IMR-90 (cell line): ENCODE data around the gene TOP2A. TPM values are rescaled to one million over a fixed set of nuclear protein-coding genes. Genes with fewer than 3 reads are reported as not detected.

Experiments
- ATAC-seq: fragments of 200-7000 bp; cut with Tn5 transposase; 2 replicates; pipeline ENCODE4 v1.9.1; 2020; ENCODE audit warnings: low read depth, mild to moderate bottlenecking, moderate library complexity
- BruUV-seq: library from RNA; stranded (reverse); fragments of 400-500 nt; replicated peaks from 2 replicates; lab custom pipeline; 2021; lab: Mats Ljungman, UMichigan
- CTCF ChIA-PET: fragments of 300-600 bp; formaldehyde crosslinking; extraction: SDS; loops from one replicate; lab custom pipeline; 2021; ENCODE audit warnings: antibody characterized with exemption; lab: Yijun Ruan, JAX
- POLR2A ChIA-PET: fragments of 300-600 bp; sonication (Branson Sonifier 250); formaldehyde crosslinking; loops from one replicate; lab custom pipeline; 2022; ENCODE audit warnings: antibody characterized with exemption; ENCODE audit not compliant: unreplicated experiment; lab: Charles Lee
- DNase-seq: peaks from one replicate; pipeline ENCODE4 v3.0.0; 2013
- H2AFZ ChIP-seq: replicated peaks from 2 replicates; pipeline ENCODE3; 2013; ENCODE audit warnings: low read length, mild to moderate bottlenecking; ENCODE audit not compliant: poor library complexity
- H2AK5ac ChIP-seq: 2 replicates; pipeline ENCODE4 v1.6.1; 2013; ENCODE audit warnings: low read depth, low read length, inconsistent platforms
- H2AK9ac ChIP-seq: replicated peaks from 2 replicates; pipeline ENCODE3; 2013; ENCODE audit warnings: mild to moderate bottlenecking, low read depth, low read length, moderate library complexity; ENCODE audit not compliant: poor library complexity
- H2BK120ac ChIP-seq: 2 replicates; pipeline ENCODE4 v1.6.1; 2013; ENCODE audit warnings: low read depth, low read length, inconsistent platforms
- H2BK15ac ChIP-seq: 3 replicates; pipeline ENCODE4 v1.6.1; 2013; ENCODE audit warnings: low read depth, low read length, inconsistent platforms
- H2BK20ac ChIP-seq: 2 replicates; pipeline ENCODE4 v1.6.1; 2013; ENCODE audit warnings: low read depth, mild to moderate bottlenecking, inconsistent platforms, low read length, moderate library complexity
- H2BK5ac ChIP-seq: 2 replicates; pipeline ENCODE4 v1.6.1; 2013; ENCODE audit warnings: mild to moderate bottlenecking, low read depth, low read length, inconsistent platforms; ENCODE audit not compliant: poor library complexity, severe bottlenecking
- H3K14ac ChIP-seq: replicated peaks from 2 replicates; pipeline ENCODE4 v1.6.1; 2013; ENCODE audit warnings: low read depth, low read length, inconsistent platforms
- H3K18ac ChIP-seq: 2 replicates; pipeline ENCODE4 v1.6.1; 2013; ENCODE audit warnings: low read depth, low read length, control low read depth
- H3K23ac ChIP-seq: 2 replicates; pipeline ENCODE4 v1.6.1; 2013; ENCODE audit warnings: low read depth, low read length, inconsistent platforms
- H3K27ac ChIP-seq: 2 replicates; pipeline ENCODE4 v1.5.1; 2013; ENCODE audit warnings: mild to moderate bottlenecking, control low read depth, low read length; ENCODE audit not compliant: insufficient read depth
- H3K27me3 ChIP-seq: 2 replicates; pipeline ENCODE4 v1.6.1; 2013; ENCODE audit warnings: low read length; ENCODE audit not compliant: control insufficient read depth, insufficient read depth
- H3K36me3 ChIP-seq: 2 replicates; pipeline ENCODE4 v1.6.1; 2013; ENCODE audit warnings: low read length, mixed read lengths; ENCODE audit not compliant: control insufficient read depth, insufficient read depth
- H3K4ac ChIP-seq: 2 replicates; pipeline ENCODE4 v1.6.1; 2013; ENCODE audit warnings: low read depth, low read length, inconsistent platforms
- H3K4me1 ChIP-seq: 2 replicates; pipeline ENCODE4 v1.6.1; 2013; ENCODE audit warnings: low read length, mixed read lengths; ENCODE audit not compliant: control insufficient read depth, insufficient read depth
- H3K4me2 ChIP-seq: 2 replicates; pipeline ENCODE4 v1.6.1; 2013; ENCODE audit warnings: low read depth, mild to moderate bottlenecking, control low read depth, low read length, moderate library complexity
- H3K4me3 ChIP-seq: 2 replicates; pipeline ENCODE4 v1.5.1; 2013; ENCODE audit warnings: low read depth, mild to moderate bottlenecking, control low read depth, low read length, moderate library complexity; ENCODE audit not compliant: insufficient read depth
- H3K56ac ChIP-seq: 2 replicates; pipeline ENCODE4 v1.6.1; 2013; ENCODE audit warnings: low read length, inconsistent platforms; ENCODE audit not compliant: insufficient read depth; ENCODE audit errors: extremely low read depth
- H3K79me1 ChIP-seq, 2 experiments: 2 replicates each; pipeline ENCODE4 v1.6.1; 2013; ENCODE audit warnings: low read length in 2 of 2, inconsistent platforms in 1 of 2, low read depth in 1 of 2
- H3K9ac ChIP-seq: 2 replicates; pipeline ENCODE4 v1.6.1; 2013; ENCODE audit warnings: low read depth, low read length, control low read depth
- H3K9me1 ChIP-seq: 2 replicates; pipeline ENCODE4 v1.6.1; 2013; ENCODE audit warnings: low read length, inconsistent platforms; ENCODE audit not compliant: insufficient read depth
- H3K9me3 ChIP-seq: 2 replicates; pipeline ENCODE4 v1.6.1; 2013; ENCODE audit warnings: low read length; ENCODE audit not compliant: control insufficient read depth, insufficient read depth
- H4K20me1 ChIP-seq: 2 replicates; pipeline ENCODE4 v1.6.1; 2013; ENCODE audit warnings: low read length, inconsistent platforms; ENCODE audit not compliant: insufficient read depth
- H4K5ac ChIP-seq: 2 replicates; pipeline ENCODE4 v1.6.1; 2013; ENCODE audit warnings: mild to moderate bottlenecking, low read depth, low read length, control low read depth
- H4K8ac ChIP-seq, 2 experiments: 2 replicates each; pipeline ENCODE4 v1.6.1; 2013; ENCODE audit warnings: low read depth in 2 of 2, low read length in 2 of 2, control low read depth in 1 of 2, inconsistent platforms in 1 of 2
- H4K91ac ChIP-seq: 2 replicates; pipeline ENCODE4 v1.6.1; 2013; ENCODE audit warnings: low read depth, low read length, inconsistent platforms; ENCODE audit not compliant: insufficient read depth
- CHD1 ChIP-seq: IDR thresholded peaks from 2 replicates; pipeline ENCODE4 v1.6.1; 2012; ENCODE audit warnings: low read depth, low read length, improper control_type of control experiment
- CTCF ChIP-seq: conservative IDR thresholded peaks from 2 replicates; pipeline ENCODE4 v1.5.1; 2012; ENCODE audit warnings: mild to moderate bottlenecking, low read depth, low read length, improper control_type of control experiment
- ELK1 ChIP-seq: fragments of 150-350 bp; IDR thresholded peaks from 2 replicates; pipeline ENCODE4 v1.6.1; 2016; ENCODE audit warnings: low read depth, mild to moderate bottlenecking, low read length, moderate library complexity, borderline replicate concordance
- FOS ChIP-seq: fragments of 150-350 bp; IDR thresholded peaks from 2 replicates; pipeline ENCODE4 v1.6.1; 2016; ENCODE audit warnings: low read depth, low read length
- MAFK ChIP-seq: IDR thresholded peaks from 2 replicates; pipeline ENCODE4 v1.6.1; 2012; ENCODE audit warnings: low read depth, low read length, improper control_type of control experiment
- MAZ ChIP-seq: IDR thresholded peaks from 2 replicates; pipeline ENCODE4 v1.6.1; 2012; ENCODE audit warnings: low read depth, mild to moderate bottlenecking, low read length, improper control_type of control experiment, moderate library complexity, borderline replicate concordance
- MXI1 ChIP-seq: IDR thresholded peaks from 2 replicates; pipeline ENCODE4 v1.6.1; 2012; ENCODE audit warnings: low read depth, mild to moderate bottlenecking, low read length, moderate library complexity, borderline replicate concordance
- RCOR1 ChIP-seq: IDR thresholded peaks from 2 replicates; pipeline ENCODE4 v1.6.1; 2012; ENCODE audit warnings: mild to moderate bottlenecking, low read length, improper control_type of control experiment; ENCODE audit not compliant: insufficient replicate concordance
- RFX5 ChIP-seq: IDR thresholded peaks from 2 replicates; pipeline ENCODE4 v1.8.0; 2012; ENCODE audit warnings: low read depth, mild to moderate bottlenecking, low read length, moderate library complexity
- SMC3 ChIP-seq: fragments of 150-350 bp; IDR thresholded peaks from 2 replicates; pipeline ENCODE4 v1.6.1; 2016; ENCODE audit warnings: low read depth, mild to moderate bottlenecking, antibody characterized with exemption, low read length, moderate library complexity
- USF2 ChIP-seq: fragments of 150-350 bp; IDR thresholded peaks from 2 replicates; pipeline ENCODE4 v1.6.1; 2017; ENCODE audit warnings: mild to moderate bottlenecking, antibody characterized with exemption, low read length, low read depth
- WGBS, 2 experiments: methylation state at CpG; one replicate each; pipeline versions ENCODE4 v1.1.5 to v1.1.7; 2013; ENCODE audit warnings: missing lambda C conversion rate in 2 of 2; ENCODE audit not compliant: insufficient read length in 1 of 2; ENCODE audit errors: extremely low coverage in 2 of 2; 5-methylcytosine and 5-hydroxymethylcytosine counted together
- dilution Hi-C: fragments of 300-500 bp; cut with HindIII; formaldehyde crosslinking; loops from one replicate; pipeline ENCODE4 v1.14.3; 2018; ENCODE audit warnings: low sequenced_read_pairs; ENCODE audit not compliant: unreplicated experiment
- in situ Hi-C: fragments of 300-500 bp; cut with MboI; formaldehyde crosslinking; loops from 3 replicates; pipeline ENCODE4 v1.14.3; 2019; ENCODE audit warnings: low sequenced_read_pairs, inconsistent platforms, mixed read lengths
- intact Hi-C: fragments of 100-400 bp; cut with micrococcal nuclease; formaldehyde crosslinking; loops from 2 replicates; pipeline ENCODE4 v1.10.0; 2022
- polyA plus RNA-seq, 3 experiments: library from polyadenylated mRNA; depleted of rRNA; stranded (reverse); fragments of >200 nt; gene quantifications; 2 replicates each; pipeline ENCODE4 v1.2.3, GENCODE V29; 2012; ENCODE audit warnings: low replicate concordance in 1 of 3
- total RNA-seq: library from RNA; depleted of rRNA; stranded (reverse); fragments of >200 nt; gene quantifications from 2 replicates; pipeline ENCODE4 v1.2.3, GENCODE V29; 2012

TOP2A gene
- total and polyA plus RNA-seq, 2 of the 4 experiments (the other 2 are of a cell fraction): 43.4 to 68.5 TPM

GRCh38 chr17:40340880-40341807 lies 76.6 kb downstream of the TOP2A start:
- peak; percentile 45 for ATAC-seq
- intact Hi-C loops (loop anchor here (5.0 kb wide), 1 partner anchor 139 kb away; no protein-coding TSS in a partner anchor), in situ Hi-C loops (no loop called here), dilution Hi-C loops (no loop called here)
- H3K27ac ChIP-seq: peak overlapping the region; percentile 73
- H3K4me3 ChIP-seq: peak overlapping the region; percentile 82
- H2AK9ac ChIP-seq: peak overlapping the region; percentile 95
- H3K14ac ChIP-seq: peak overlapping the region; percentile 90; the same call in 1 of the 2 replicates
- H4K5ac ChIP-seq: no peak overlapping the region
- CTCF ChIA-PET: interaction anchor here (0.9 kb wide), 1 partner anchor 37 kb away, joined by 3 read pairs; no protein-coding TSS in a partner anchor
- peak overlapping the region; percentile 10; the same call in 1 of the 2 replicates for H3K56ac ChIP-seq
- peak overlapping the region; percentile 81 for H3K9ac ChIP-seq
- H3K23ac ChIP-seq: peak overlapping the region; percentile 60; the same call in 1 of the 2 replicates
- H3K4me2 ChIP-seq: peak overlapping the region; percentile 75
- no peaks in the 10 kb centered on the region for H3K9me3 ChIP-seq
- POLR2A ChIA-PET: no interaction called here
- H3K4ac ChIP-seq: peak overlapping the region; percentile 79
- peaks cover 1% of the 10 kb centered on the region; the same call in 1 of the 2 replicates for H3K36me3 ChIP-seq
- H2BK15ac ChIP-seq: peak overlapping the region; percentile 1; the same call in 1 of the 3 replicates
- no peaks in the 10 kb centered on the region for H3K27me3 ChIP-seq
- H3K18ac ChIP-seq: no peak overlapping the region; the same call in 1 of the 2 replicates
- H4K91ac ChIP-seq: peak overlapping the region; percentile 55; the same call in 1 of the 2 replicates
- peak overlapping the region; percentile 57 for H2BK5ac ChIP-seq
- peaks cover 17% of the 10 kb centered on the region for H3K9me1 ChIP-seq
- H3K79me1 ChIP-seq: peaks cover 32 to 85% of the 10 kb centered on the region in 2 experiments; a peak in 3 of 4 replicates
- H2BK120ac ChIP-seq: peak overlapping the region; percentile 59
- peak overlapping the region; percentile 51 to 76; a peak in 2 of 4 replicates for H4K8ac ChIP-seq
- WGBS, 2 experiments: 1% methylated on average over 19 of the region's 55 CpGs; no CpG with 5 or more reads in 1 of the 2 experiments
- peaks cover 47% of the 10 kb centered on the region for H4K20me1 ChIP-seq
- peak overlapping the region; percentile 90 for H2AFZ ChIP-seq
- no TSS peak for BruUV-seq
- H2AK5ac ChIP-seq: peak overlapping the region; percentile 94
- DNase-seq: peak; percentile 73
- no peak overlapping the region for H2BK20ac ChIP-seq
- H3K4me1 ChIP-seq: peaks cover 26% of the 10 kb centered on the region
- TF ChIP-seq MXI1: no peak
- TF ChIP-seq RFX5: no peak
- TF ChIP-seq CHD1: no peak
- no peak for TF ChIP-seq RCOR1
- TF ChIP-seq MAFK: no peak
- TF ChIP-seq MAZ: peak; percentile 88
- TF ChIP-seq ELK1: no peak
- no peak for TF ChIP-seq USF2
- peak; percentile 48 for TF ChIP-seq FOS
- TF ChIP-seq SMC3: peak; percentile 9; the same call in 1 of the 2 replicates
- TF ChIP-seq CTCF: no peak
